Activated gamma-delta T cell treated with anti-CD3 and anti-CD28 coated beads, Interleukin-2, amount 50 U/mL, for 16 hours (primary cell): Measurements from ENCODE around the gene OXNAD1.

Experiments
- DNase-seq: peaks from one replicate; pipeline ENCODE4 v3.0.0-alpha.2; 2020; ENCODE audit warnings: low read depth

The OXNAD1 gene, protein sequence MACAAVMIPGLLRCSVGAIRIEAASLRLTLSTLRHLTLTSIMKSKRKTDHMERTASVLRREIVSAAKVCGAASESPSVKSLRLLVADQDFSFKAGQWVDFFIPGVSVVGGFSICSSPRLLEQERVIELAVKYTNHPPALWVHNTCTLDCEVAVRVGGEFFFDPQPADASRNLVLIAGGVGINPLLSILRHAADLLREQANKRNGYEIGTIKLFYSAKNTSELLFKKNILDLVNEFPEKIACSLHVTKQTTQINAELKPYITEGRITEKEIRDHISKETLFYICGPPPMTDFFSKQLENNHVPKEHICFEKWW

GRCh38 chr3:16264708-16265454 lies at the start of gene OXNAD1, which contains the start of gene DPH3:
Gene OXNAD1 (plus strand): TSS chr3:16265212. CDS start chr3:16270953, 5,741 bp downstream.
Gene DPH3 (minus strand): TSS chr3:16264943. CDS start chr3:16264876, 67 bp downstream.
- peak; percentile 99 for DNase-seq

- no peak for DNase-seq
Measured at GRCh38 chr3:16216373-16216935, 48.6 kb upstream of the OXNAD1 start.

GRCh38 chr3:16219777-16220176 lies 45.2 kb upstream of the OXNAD1 start:
- DNase-seq, result no peak

DNA sequence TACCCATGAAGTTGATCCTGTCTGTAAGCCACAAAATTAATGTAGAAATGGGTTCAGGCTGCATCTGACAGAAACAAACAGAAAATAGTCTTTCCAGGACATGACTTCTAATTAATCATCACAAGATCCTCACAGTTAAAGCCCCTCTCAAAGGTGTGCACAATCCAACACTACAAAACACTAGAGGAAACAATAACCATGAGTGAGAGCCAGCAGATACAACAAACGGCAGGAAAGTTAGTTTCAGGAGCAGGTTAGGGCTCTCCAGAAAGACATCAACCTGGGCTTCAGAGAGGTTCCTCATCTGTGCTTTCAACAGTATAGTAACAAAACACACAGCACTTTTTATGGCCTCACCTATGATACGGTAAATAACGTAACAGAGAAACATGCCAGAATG lies 43.0 kb upstream of the OXNAD1 start:
- no peak for DNase-seq

DNA sequence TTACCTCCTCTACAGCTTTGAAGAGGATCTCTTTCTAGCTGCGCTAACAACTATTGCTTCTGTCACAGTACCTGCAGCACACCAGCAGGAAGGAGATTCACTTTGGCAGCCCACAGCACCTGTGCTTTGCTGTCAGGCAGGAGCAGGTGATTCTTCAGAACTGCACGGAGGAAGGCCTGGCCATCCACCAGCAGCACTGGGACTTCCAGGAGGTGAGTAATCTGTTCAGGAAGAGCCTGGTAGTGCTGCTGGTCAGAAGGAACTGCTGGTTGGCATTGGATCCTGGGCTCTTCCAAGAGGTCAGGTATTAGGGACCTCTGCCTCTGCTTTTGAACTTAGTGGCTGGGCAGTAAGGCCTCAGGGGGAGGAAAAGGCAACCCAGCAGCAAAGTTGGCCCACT lies 42.5 kb upstream of the OXNAD1 start:
- no peak for DNase-seq

GRCh38 chr3:16224325-16224724 lies 40.7 kb upstream of the OXNAD1 start:
- DNase-seq, result no peak

GRCh38 chr3:16227566-16227965 lies 37.4 kb upstream of the OXNAD1 start:
- DNase-seq, result no peak

DNA sequence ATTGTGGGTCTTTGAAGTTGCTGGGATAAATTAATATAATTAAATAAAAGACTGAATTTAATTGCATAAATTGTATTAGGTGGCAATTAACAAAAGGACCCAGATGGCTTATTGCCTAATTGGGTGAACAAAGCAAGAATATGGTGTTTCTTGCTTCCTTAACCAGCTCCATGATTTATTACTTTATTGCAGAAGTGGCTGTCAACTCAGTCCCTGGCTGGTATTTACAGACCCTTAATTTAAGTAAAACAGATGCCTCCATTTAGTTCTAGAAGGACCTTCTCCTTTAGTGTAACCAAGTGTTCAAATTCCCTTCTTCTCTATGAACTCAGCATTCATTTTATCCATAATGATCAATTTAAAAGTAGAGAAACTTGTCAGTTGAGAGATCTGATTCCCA lies 35.3 kb upstream of the OXNAD1 start:
- no peak for DNase-seq

DNA sequence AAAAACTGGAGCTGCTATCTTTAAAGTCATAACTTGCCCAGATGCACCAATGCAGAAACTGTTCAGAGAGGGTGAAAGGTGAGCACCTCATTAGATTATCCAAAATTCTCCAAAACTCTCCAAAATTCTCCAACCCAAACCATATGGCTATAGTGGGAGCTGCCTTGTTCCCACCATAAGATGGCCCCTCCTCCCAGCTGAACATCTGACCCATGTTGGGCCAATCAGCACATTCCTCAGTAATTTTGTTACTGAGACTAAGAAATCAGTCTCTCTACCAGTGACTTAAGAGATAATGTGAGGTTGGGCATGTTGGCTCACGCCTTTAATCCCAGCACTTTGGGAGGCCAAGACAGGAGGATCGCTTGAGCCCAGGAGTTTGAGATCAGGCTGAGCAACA lies 33.0 kb upstream of the OXNAD1 start:
- DNase-seq, result no peak

DNA sequence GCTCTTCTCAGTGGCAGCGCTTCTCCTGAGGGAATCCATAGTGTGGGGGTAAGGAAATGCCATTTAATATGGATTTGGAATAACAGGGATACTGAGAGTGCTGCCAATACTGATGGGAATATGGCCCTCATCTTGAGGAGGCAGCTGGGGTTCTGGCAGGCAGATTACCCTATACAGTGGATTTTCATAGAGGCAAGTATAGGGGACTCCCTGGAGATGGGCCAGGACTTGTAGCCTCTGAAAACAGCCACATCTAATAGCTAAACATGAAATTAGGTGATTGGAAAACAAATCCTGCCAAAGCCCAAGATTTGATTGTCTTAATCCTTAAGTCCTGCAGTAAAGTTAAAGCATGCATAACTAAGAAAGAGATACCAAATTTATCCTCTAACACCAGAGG lies 31.2 kb upstream of the OXNAD1 start:
- no peak for DNase-seq

DNA sequence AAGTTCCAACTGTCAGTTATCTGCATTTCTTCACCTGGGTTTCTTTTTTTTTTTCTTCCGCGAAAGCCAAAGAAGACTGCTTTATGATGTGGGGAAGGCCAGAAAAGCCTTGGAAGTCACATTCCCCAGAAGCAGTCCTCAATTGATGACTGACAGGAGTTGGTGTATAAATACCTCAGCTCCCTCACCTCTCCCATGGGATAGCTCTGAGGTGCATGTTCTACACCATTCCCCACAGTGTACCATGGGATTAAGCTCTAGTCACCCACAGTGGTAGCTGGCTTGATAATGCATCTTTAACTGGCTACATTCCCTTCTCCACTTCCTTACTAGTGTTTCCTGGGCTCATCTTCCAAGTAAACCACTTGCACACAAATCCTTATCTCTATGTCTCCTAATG lies 30.7 kb upstream of the OXNAD1 start:
- no peak for DNase-seq

- DNase-seq, result no peak
Measured at GRCh38 chr3:16236030-16236639, 28.9 kb upstream of the OXNAD1 start.

DNA sequence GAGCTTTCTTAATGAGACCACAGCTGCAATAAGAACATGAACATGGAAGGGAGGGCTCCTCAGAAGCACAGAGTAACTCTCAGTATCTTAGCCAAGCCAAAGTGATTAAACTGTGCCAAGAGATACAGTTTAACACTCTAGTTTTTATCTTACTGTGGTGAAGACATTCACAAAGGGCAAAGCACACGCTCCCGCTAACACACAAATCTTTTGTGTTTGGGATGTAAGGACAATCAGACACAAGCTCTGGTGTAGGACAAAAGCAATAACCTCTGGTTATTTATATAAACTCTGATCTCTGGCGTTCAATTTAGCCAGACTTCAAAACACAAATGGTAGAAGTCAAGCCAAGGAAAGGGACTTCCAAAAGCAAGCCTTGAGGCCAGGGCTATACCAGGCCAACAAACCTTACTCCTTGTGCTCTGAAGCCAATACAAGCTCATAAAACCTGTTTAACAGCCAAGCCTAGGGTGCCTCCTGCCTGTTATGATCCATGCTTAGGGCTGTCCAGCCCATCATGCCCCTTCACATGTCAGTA lies 28.1 kb upstream of the OXNAD1 start:
- no peak for DNase-seq

DNA sequence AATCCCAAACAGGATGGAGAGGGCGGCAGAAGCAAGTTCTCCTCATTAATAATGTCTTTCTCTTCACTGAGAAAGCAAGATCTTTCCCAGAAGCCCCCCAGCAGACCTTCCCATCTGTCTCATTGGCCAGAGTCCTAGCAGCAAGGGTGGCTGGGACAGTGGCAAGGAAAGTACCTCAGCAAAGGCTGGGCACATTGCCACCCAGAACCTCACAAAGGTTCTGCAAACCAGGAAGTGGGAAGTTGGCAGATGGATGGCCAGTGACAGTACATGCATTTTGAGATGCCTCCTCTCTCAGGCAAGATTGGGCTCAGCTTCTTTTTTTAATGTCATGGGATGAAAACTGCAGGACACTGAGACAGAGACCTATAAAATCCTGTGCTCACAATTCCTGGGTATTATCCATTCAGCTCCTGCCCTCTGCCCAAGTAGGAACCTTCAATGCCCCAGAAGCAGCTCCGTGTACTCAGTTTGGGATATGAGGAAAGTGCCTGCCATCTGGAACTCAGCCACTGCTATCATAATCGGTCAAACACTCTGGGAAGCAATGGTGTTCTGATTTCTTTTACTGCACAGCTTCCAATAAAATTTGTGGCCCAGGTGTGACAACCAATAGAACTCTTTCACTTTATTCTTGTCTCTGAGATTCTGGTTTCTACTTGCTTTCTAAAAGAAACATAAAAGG lies 25.8 kb upstream of the OXNAD1 start:
- DNase-seq, result no peak

DNA sequence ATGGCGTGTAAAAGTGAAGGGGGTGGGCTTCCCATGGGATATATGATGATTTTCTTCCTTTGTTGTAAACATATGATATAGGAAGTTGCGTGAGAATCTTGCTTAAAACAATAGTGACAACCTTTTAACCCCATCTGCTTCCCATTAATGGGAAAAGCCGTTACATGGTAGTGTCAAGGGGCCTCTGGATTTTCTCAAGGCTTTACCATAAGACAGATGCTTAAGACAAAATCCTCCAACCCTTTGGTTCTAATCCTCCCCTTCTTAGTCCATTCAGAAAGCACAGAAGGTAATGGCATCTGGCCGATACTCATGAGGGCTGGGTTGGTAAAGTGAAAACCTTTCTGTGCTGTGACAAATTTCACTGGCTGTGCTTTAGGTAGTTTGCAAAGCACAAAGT lies 25.2 kb upstream of the OXNAD1 start:
- DNase-seq, result no peak

GRCh38 chr3:16240229-16241023 lies 24.6 kb upstream of the OXNAD1 start:
- no peak for DNase-seq

DNA sequence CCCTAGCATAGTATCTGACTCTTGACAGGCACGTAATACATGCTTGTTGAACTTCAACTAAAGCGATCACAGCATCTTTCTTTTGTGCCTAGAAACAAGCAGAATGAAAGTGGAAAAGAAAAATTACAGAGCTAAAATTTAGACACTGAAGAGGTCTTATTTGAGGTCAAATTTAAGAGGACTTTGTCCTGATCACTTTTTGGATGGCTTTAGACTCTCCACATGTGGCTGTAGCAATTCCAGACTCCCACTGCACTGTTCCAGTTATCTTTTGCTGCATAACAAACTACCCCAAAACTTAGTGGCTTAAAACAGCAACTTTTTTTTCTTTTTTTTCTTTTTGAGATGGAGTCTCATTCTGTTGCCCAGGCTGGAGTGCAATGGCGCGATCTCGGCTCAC lies 23.8 kb upstream of the OXNAD1 start:
- no peak for DNase-seq

- DNase-seq, result no peak
Measured at GRCh38 chr3:16242177-16242576, 22.8 kb upstream of the OXNAD1 start.

DNA sequence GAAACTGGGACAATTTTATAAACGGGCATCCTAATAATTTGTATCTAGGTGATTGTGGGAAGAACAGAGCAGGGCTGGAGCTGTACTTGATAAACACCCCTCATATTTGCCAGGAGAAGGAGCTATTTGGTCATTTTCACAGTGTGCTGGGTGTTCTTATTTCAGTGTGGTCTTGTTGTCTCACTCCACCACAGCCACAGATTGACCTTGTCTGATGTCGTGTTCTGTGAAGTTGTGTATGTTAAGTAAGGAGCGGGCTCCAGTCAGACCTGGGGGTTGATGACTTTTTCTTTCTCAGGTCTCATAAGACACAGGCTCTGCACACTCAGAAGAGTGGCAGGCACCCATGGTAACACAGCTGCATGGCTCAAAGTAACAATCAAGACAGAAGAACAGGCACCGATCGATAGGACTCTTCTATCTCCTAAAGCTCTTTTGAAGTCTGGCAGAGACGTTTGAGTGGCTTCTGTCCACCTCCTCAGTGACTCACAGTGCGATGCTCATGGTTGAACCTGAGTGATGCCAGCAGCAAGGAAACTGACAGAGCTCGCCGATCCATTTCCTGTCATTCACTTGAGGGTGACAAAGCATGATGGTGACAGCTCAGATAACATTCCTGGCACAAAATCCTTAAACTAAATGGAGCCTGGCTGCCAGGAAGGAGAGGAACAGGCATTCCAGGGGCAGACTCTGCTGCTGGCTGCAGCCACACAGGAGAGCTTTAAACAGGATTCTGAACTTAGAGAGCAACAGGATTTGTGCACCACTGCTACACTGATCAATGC lies 21.1 kb upstream of the OXNAD1 start:
- no peak for DNase-seq

GRCh38 chr3:16245609-16246008 lies 19.4 kb upstream of the OXNAD1 start:
- DNase-seq, result no peak
